Dermis blood vessel endothelial cell (primary cell): ENCODE results near the gene KLHL36. TPM values are rescaled to one million over a fixed set of nuclear protein-coding genes. Genes with fewer than 3 reads are reported as not detected.
A peak's percentile ranks its signal among the peaks of the same experiment; 100 is the strongest.
"Not testable (repeated sequence)": the region's sequence is repeated elsewhere in the genome, so short reads cannot be mapped to it uniquely, and the experiment has no call there.

Experiments used
- DNase-seq: peaks from one replicate; pipeline ENCODE4 v3.0.0; 2010
- total RNA-seq: library from RNA; depleted of rRNA; stranded (reverse); fragments of >200 nt; gene quantifications from 2 replicates; pipeline ENCODE4 v1.2.3, GENCODE V29; 2014

Gene KLHL36
- total RNA-seq, 1 donor from 2014 or later, result 74.0 TPM

GRCh38 chr16:84673561-84673960 lies 25.2 kb downstream of the KLHL36 start:
- DNase-seq, result no peak

- DNase-seq, result no peak
Measured at GRCh38 chr16:84675423-84675822, 27.1 kb downstream of the KLHL36 start.

- no peak for DNase-seq
Measured at GRCh38 chr16:84675884-84676283, 27.6 kb downstream of the KLHL36 start.

- DNase-seq, result no peak
Measured at GRCh38 chr16:84677017-84677803, 28.9 kb downstream of the KLHL36 start.

GRCh38 chr16:84677849-84678248 lies 29.5 kb downstream of the KLHL36 start:
- DNase-seq, result no peak

GRCh38 chr16:84678541-84678940 lies 30.2 kb downstream of the KLHL36 start:
- no peak for DNase-seq

- no peak for DNase-seq
Measured at GRCh38 chr16:84680165-84680842, 32.0 kb downstream of the KLHL36 start.

- DNase-seq, result no peak
Measured at GRCh38 chr16:84680843-84681629, 32.7 kb downstream of the KLHL36 start.

- DNase-seq, result no peak
Measured at GRCh38 chr16:84683691-84684591, 35.6 kb downstream of the KLHL36 start.

- no peak for DNase-seq
Measured at GRCh38 chr16:84684592-84684965, 36.3 kb downstream of the KLHL36 start.

- DNase-seq, result no peak
Measured at GRCh38 chr16:84685210-84685609, 36.9 kb downstream of the KLHL36 start.

- no peak for DNase-seq
Measured at GRCh38 chr16:84686707-84687298, 38.5 kb downstream of the KLHL36 start.

GRCh38 chr16:84687715-84688114 lies 39.4 kb downstream of the KLHL36 start:
- peak; percentile 78 for DNase-seq

- DNase-seq, result not testable (repeated sequence)
Measured at GRCh38 chr16:84688163-84688562, 39.9 kb downstream of the KLHL36 start.

- DNase-seq, result peak; percentile 91
Measured at GRCh38 chr16:84689111-84689510, 40.8 kb downstream of the KLHL36 start.

GRCh38 chr16:84690088-84690819 lies 41.9 kb downstream of the KLHL36 start:
- DNase-seq, result no peak

GRCh38 chr16:84692451-84693214 lies 44.3 kb downstream of the KLHL36 start:
- DNase-seq, result peak; percentile 71

- DNase-seq, result not testable (repeated sequence)
Measured at GRCh38 chr16:84693869-84694268, 45.6 kb downstream of the KLHL36 start.

- no peak for DNase-seq
Measured at GRCh38 chr16:84694980-84695379, 46.7 kb downstream of the KLHL36 start.

GRCh38 chr16:84699147-84699711 lies 50.9 kb downstream of the KLHL36 start:
- DNase-seq, result peak; percentile 32
